Adrenal gland (tissue), 12 donors: ENCODE results near the gene PRKRA. TPM values are rescaled to one million over a fixed set of nuclear protein-coding genes. Genes with fewer than 3 reads are reported as not detected.
"Not testable (repeated sequence)": the region's sequence is repeated elsewhere in the genome, so short reads cannot be mapped to it uniquely, and the experiment has no call there.

Experiments used
- DNase-seq, 7 donors: peaks; one replicate each; pipeline ENCODE4 v3.0.0-alpha.2; 2019 to 2020
- H3K27ac ChIP-seq, 5 donors: fragments of 200-600 bp; sonication (generic) in 4 of 5; 1 replicate in 3 of 5; 2 replicates in 2 of 5; pipeline versions ENCODE4 v1.5.1 to v1.8.0; 2016 to 2020; ENCODE audit warnings: mild to moderate bottlenecking in 1 of 5
- H3K27me3 ChIP-seq: fragments of 200-600 bp; 2 replicates; pipeline ENCODE4 v1.8.0; 2021
- H3K36me3 ChIP-seq, 2 donors: fragments of 200-600 bp; replicated peaks in 1 of 2; 1 replicate in 1 of 2; 2 replicates in 1 of 2; pipeline versions ENCODE4 v1.5.1 to v1.8.0; 2018 to 2022
- H3K4me1 ChIP-seq, 2 donors: fragments of 200-600 bp; replicated peaks in 1 of 2; 1 replicate in 1 of 2; 2 replicates in 1 of 2; pipeline versions ENCODE4 v1.5.1 to v1.8.0; 2018 to 2021
- H3K4me3 ChIP-seq, 4 donors: fragments of 200-600 bp; sonication (generic) in 3 of 4; one replicate each; pipeline ENCODE4 v1.5.1; 2016 to 2018
- H3K9me3 ChIP-seq, 3 donors: fragments of 200-600 bp; sonication (generic) in 1 of 3; replicated peaks in 1 of 3; 1 replicate in 2 of 3; 2 replicates in 1 of 3; pipeline versions ENCODE4 v1.5.1 to v1.8.0; 2016 to 2021
- CTCF ChIP-seq, 6 experiments: fragments of 450-650 bp in 4 of 6; fragments of 200-600 bp in 2 of 6; sonication (generic) in 1 of 6; IDR thresholded peaks; 1 replicate in 5 of 6; 2 replicates in 1 of 6; pipeline versions ENCODE4 v1.5.1 to v1.8.0; 2016 to 2021; ENCODE audit warnings: antibody characterized with exemption in 6 of 6, mild to moderate bottlenecking in 2 of 6, moderate library complexity in 1 of 6
- POLR2A ChIP-seq, 2 donors: fragments of 450-650 bp; IDR thresholded peaks; one replicate each; pipeline ENCODE4 v1.6.1; 2017; ENCODE audit warnings: antibody characterized with exemption in 2 of 2, mild to moderate bottlenecking in 2 of 2, moderate library complexity in 1 of 2
- whole genome bisulfite sequencing, 4 donors: extraction: QIAGEN DNeasy Blood & Tissue Kit in 2 of 4; methylation state at CpG; one replicate each; pipeline versions ENCODE4 v1.1.5 to v1.1.7; 2013 to 2017; 5-methylcytosine and 5-hydroxymethylcytosine counted together
- intact Hi-C, 2 donors: fragments of 100-400 bp; cut with DNase I; formaldehyde crosslinking; loops; one replicate each; pipeline versions ENCODE4 v1.14.1 to v1.15.0; 2022 to 2023
- polyA plus RNA-seq, 3 donors: library from polyadenylated mRNA; stranded (reverse); fragments of 200-250 nt in 2 of 3; fragments of 350-450 nt in 1 of 3; fragmentation: Illumina TruSeq in 1 of 3; extraction: RNeasy Lipid Tissue Mini Kit (QIAGEN cat#74804) in 1 of 3; gene quantifications; one replicate each; pipeline ENCODE4 v1.2.3, GENCODE V29; 2013 to 2014
- total RNA-seq, 9 donors: library from RNA; depleted of rRNA in 4 of 9; stranded (reverse); fragments of >200 nt in 4 of 9; fragments of 120-200 nt in 1 of 9; fragmentation: NEBNext Ultra II Directional in 1 of 9; extraction: Animal tissue kit (Norgen Biotek cat#: 25700) in 1 of 9; gene quantifications; one replicate each; pipeline versions ENCODE4 v1.1.0 to v1.2.4, GENCODE V29; 2013 to 2023
- donor health status: healthy with polysubstance abuse.
- donor health status: Bipolar disorder and iron deficiency.
- donor health status: DM: yes; HTN: yes; CAD: no.
- donor health status: DM: no; HTN: no; CAD: no.
- donor health status: DM: no; HTN: no; CAD: no.
- donor health status: DM: yes; HTN: yes; CAD: no.

The PRKRA gene
- total and polyA plus RNA-seq, 12 donors, result 33.5 to 55.2 (median 42.3) TPM

GRCh38 chr2:178474560-178474959 lies 23.6 kb upstream of the PRKRA start:
- intact Hi-C loops, result no loop called here
- no peak overlapping the region for H3K27ac ChIP-seq

GRCh38 chr2:178473931-178474330 lies 23.0 kb upstream of the PRKRA start:
- peak in 1 of 7 donors; percentile 18 for DNase-seq
- intact Hi-C loops, result no loop called here
- Histone ChIP-seq H3K4me1 (peaks cover 6 to 11% of the 10 kb centered on the region in 2 donors), H3K27me3 (no peaks in the 10 kb centered on the region), H3K36me3 (no peaks in the 10 kb centered on the region), H3K27ac (no peak overlapping the region), H3K9me3 (no peaks in the 10 kb centered on the region), H3K4me3 (no peak overlapping the region)
- WGBS, 4 donors, result 49 to 61% (median 55%) methylated on average over 4 of the region's 4 CpGs
- TF ChIP-seq CTCF (IDR thresholded peaks at IDR 0.05) (no peak), POLR2A (IDR thresholded peaks at IDR 0.05) (no peak)

More at GRCh38 chr2:178474560-178474959, 23.6 kb upstream of the PRKRA start:
- WGBS, 4 donors, result 96 to 98% (median 98%) methylated on average over 4 to 5 of the region's 5 CpGs
- H3K4me3 ChIP-seq, result no peak overlapping the region
- H3K36me3 ChIP-seq, result no peaks in the 10 kb centered on the region
- no peak for TF ChIP-seq POLR2A (IDR thresholded peaks at IDR 0.05)
- TF ChIP-seq CTCF (IDR thresholded peaks at IDR 0.05), result no peak
- no peak for DNase-seq
- H3K9me3 ChIP-seq, result no peaks in the 10 kb centered on the region
- peaks cover 11 to 16% of the 10 kb centered on the region in 2 donors for H3K4me1 ChIP-seq
- no peaks in the 10 kb centered on the region for H3K27me3 ChIP-seq

GRCh38 chr2:178473373-178473772 lies 22.4 kb upstream of the PRKRA start:
- no peak overlapping the region for H3K27ac ChIP-seq
- no peaks in the 10 kb centered on the region for H3K36me3 ChIP-seq
- no peak for DNase-seq
- TF ChIP-seq CTCF (IDR thresholded peaks at IDR 0.05), result no peak
- TF ChIP-seq POLR2A (IDR thresholded peaks at IDR 0.05), result no peak
- H3K9me3 ChIP-seq, result no peaks in the 10 kb centered on the region
- 91 to 98% (median 94%) methylated on average over 2 of the region's 2 CpGs for WGBS, 4 donors
- H3K27me3 ChIP-seq, result no peaks in the 10 kb centered on the region
- intact Hi-C loops, result no loop called here
- no peak overlapping the region for H3K4me3 ChIP-seq
- peaks cover 6 to 11% of the 10 kb centered on the region in 2 donors for H3K4me1 ChIP-seq

GRCh38 chr2:178471313-178471712 lies 20.3 kb upstream of the PRKRA start:
- WGBS, 4 donors, result 89 to 94% (median 91%) methylated on average over 5 of the region's 5 CpGs
- H3K36me3 ChIP-seq, H3K27me3 ChIP-seq, intact Hi-C loops, H3K9me3 ChIP-seq, H3K4me3 ChIP-seq, H3K4me1 ChIP-seq, DNase-seq, H3K27ac ChIP-seq: not testable (repeated sequence)

GRCh38 chr2:178469219-178469849 lies 18.4 kb upstream of the PRKRA start:
- TF ChIP-seq POLR2A (IDR thresholded peaks at IDR 0.05), result no peak
- no peak for TF ChIP-seq CTCF (IDR thresholded peaks at IDR 0.05)
- H3K27me3 ChIP-seq, result no peaks in the 10 kb centered on the region
- H3K27ac ChIP-seq, result no peak overlapping the region
- WGBS, 4 donors, result 87 to 91% (median 91%) methylated on average over 7 of the region's 7 CpGs
- intact Hi-C loops, result no loop called here
- H3K4me3 ChIP-seq, result no peak overlapping the region
- DNase-seq, result no peak
- no peaks in the 10 kb centered on the region for H3K4me1 ChIP-seq
- no peaks in the 10 kb centered on the region for H3K9me3 ChIP-seq
- no peaks in the 10 kb centered on the region for H3K36me3 ChIP-seq
